Keratinocyte (primary cell): ENCODE results near the gene DIP2B. TPM values are rescaled to one million over a fixed set of nuclear protein-coding genes. Genes with fewer than 3 reads are reported as not detected.

Experiments used
- DNase-seq: peaks from one replicate; pipeline ENCODE4 v3.0.0-alpha.2; 2011; ENCODE audit warnings: low read depth, missing footprints, low spot score
- FAIRE-seq: peaks from 2 replicates; lab custom pipeline; 2011; peaks lifted over from hg19 to GRCh38; lab: Jason Lieb, UNC
- H2AFZ ChIP-seq: 2 replicates; pipeline ENCODE4 v1.6.0; 2012; ENCODE audit warnings: low read length, control low read depth, inconsistent platforms; ENCODE audit not compliant: control insufficient read depth
- H3K27ac ChIP-seq: 2 replicates; pipeline ENCODE4 v1.5.1; 2011; ENCODE audit warnings: low read length; ENCODE audit not compliant: control insufficient read depth, insufficient read depth
- H3K27me3 ChIP-seq: 3 replicates; pipeline ENCODE4 v1.6.0; 2011; ENCODE audit warnings: low read length; ENCODE audit not compliant: control insufficient read depth, insufficient read depth; ENCODE audit errors: extremely low read depth
- H3K36me3 ChIP-seq, 2 experiments: 2 replicates in 1 of 2; 3 replicates in 1 of 2; pipeline ENCODE4 v1.5.1; 2011; ENCODE audit warnings: low read length in 2 of 2, mild to moderate bottlenecking in 1 of 2; ENCODE audit not compliant: control insufficient read depth in 2 of 2, insufficient read depth in 2 of 2; ENCODE audit errors: extremely low read depth in 1 of 2
- H3K4me1 ChIP-seq: 3 replicates; pipeline ENCODE4 v1.5.1; 2011; ENCODE audit warnings: low read length; ENCODE audit not compliant: control insufficient read depth, insufficient read depth; ENCODE audit errors: extremely low read depth
- H3K4me2 ChIP-seq: 3 replicates; pipeline ENCODE4 v1.6.0; 2011; ENCODE audit warnings: low read depth, low read length; ENCODE audit not compliant: control insufficient read depth, insufficient read depth; ENCODE audit errors: extremely low read depth
- H3K4me3 ChIP-seq, 3 experiments: fragments of 200-600 bp in 1 of 3; sonication (generic) in 1 of 3; 2 replicates in 2 of 3; 3 replicates in 1 of 3; pipeline ENCODE4 v1.5.1; 2011 to 2016; ENCODE audit warnings: low read length in 3 of 3, mild to moderate bottlenecking in 3 of 3, control low read depth in 2 of 3, inconsistent platforms in 1 of 3, low read depth in 1 of 3, mixed read lengths in 1 of 3, mixed run types in 1 of 3, moderate library complexity in 1 of 3; ENCODE audit not compliant: control insufficient read depth in 2 of 3, insufficient read depth in 2 of 3; ENCODE audit errors: extremely low read depth in 1 of 3
- H3K79me2 ChIP-seq: 2 replicates; pipeline ENCODE4 v1.6.0; 2012; ENCODE audit warnings: low read length; ENCODE audit not compliant: control insufficient read depth, insufficient read depth
- H3K9ac ChIP-seq: 3 replicates; pipeline ENCODE4 v1.6.0; 2011; ENCODE audit warnings: low read length; ENCODE audit not compliant: control insufficient read depth, insufficient read depth; ENCODE audit errors: extremely low read depth
- H3K9me1 ChIP-seq: 3 replicates; pipeline ENCODE4 v1.6.0; 2011; ENCODE audit warnings: low read length; ENCODE audit not compliant: control insufficient read depth, insufficient read depth; ENCODE audit errors: extremely low read depth
- H3K9me3 ChIP-seq: 2 replicates; pipeline ENCODE4 v1.5.1; 2012; ENCODE audit warnings: low read depth, low read length; ENCODE audit not compliant: control insufficient read depth
- H4K20me1 ChIP-seq: 3 replicates; pipeline ENCODE4 v1.6.0; 2011; ENCODE audit warnings: low read length; ENCODE audit not compliant: control insufficient read depth, insufficient read depth; ENCODE audit errors: extremely low read depth
- EZH2 ChIP-seq: IDR thresholded peaks from one replicate; pipeline ENCODE4 v1.6.1; 2012; ENCODE audit warnings: inconsistent platforms, mild to moderate bottlenecking, low read length, moderate library complexity
- dilution Hi-C: fragments of 300-500 bp; cut with MboI; formaldehyde crosslinking; loops from one replicate; pipeline ENCODE4 v1.7.0; 2020; ENCODE audit warnings: low sequenced_read_pairs; ENCODE audit not compliant: extremely low pct_ligation_motif_present
- polyA plus RNA-seq, 5 experiments: library from polyadenylated mRNA; depleted of rRNA in 3 of 5; stranded (reverse) in 3 of 5; stranded (forward) in 1 of 5; unstranded in 1 of 5; fragments of >200 nt; gene quantifications; 1 replicate in 1 of 5; 2 replicates in 3 of 5; 3 replicates in 1 of 5; pipeline versions ENCODE4 v1.2.1 to v1.2.3, GENCODE V29; 2011 to 2012; ENCODE audit warnings: missing spikeins in 2 of 5, low read depth in 1 of 5, low replicate concordance in 1 of 5
- TF ChIP-seq, protein P1 (sequence below), 3 experiments: IDR thresholded peaks in 1 of 3; conservative IDR thresholded peaks in 1 of 3; optimal IDR thresholded peaks in 1 of 3; 2 replicates in 2 of 3; 3 replicates in 1 of 3; pipeline versions ENCODE3 to v1.5.1; 2011; ENCODE audit warnings: low read length in 3 of 3, mild to moderate bottlenecking in 3 of 3, moderate library complexity in 2 of 3, control low read depth in 1 of 3, inconsistent platforms in 1 of 3; ENCODE audit not compliant: insufficient read depth in 2 of 3; ENCODE audit errors: extremely low read depth in 1 of 3

The DIP2B gene
- polyA plus RNA-seq, 1 donor (not counting 4 experiments of a cell fraction or from before 2014, with no cell fraction given): 30.2 TPM

DNA sequence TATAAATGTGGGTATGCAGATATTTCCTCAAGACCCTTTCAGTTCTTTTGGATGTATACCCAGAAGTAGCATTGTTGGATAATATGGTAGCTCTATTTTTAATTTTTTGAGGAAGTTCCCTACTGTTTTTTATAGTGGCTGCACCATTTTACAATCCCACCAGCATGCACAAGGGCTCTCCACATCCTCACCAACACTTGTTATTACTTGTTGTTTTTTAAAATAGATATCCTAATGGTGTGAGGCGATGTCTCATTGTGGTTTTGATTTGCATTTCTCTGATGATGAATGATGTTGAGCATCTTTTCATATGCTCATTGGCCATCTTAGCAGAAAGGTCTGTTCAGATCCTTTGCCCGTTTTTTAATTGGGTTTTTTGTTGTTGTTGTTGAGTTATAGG lies 47.1 kb downstream of the DIP2B start:
- FAIRE-seq (no peak), DNase-seq (no peak)
- H3K79me2 ChIP-seq: peaks cover 68% of the 10 kb centered on the region
- peak overlapping the region; percentile 90 for H3K27ac ChIP-seq
- H3K9ac ChIP-seq: peak overlapping the region; percentile 13
- H3K4me1 ChIP-seq: peaks cover 45% of the 10 kb centered on the region
- no peak overlapping the region for H2AFZ ChIP-seq
- no peaks in the 10 kb centered on the region for H4K20me1 ChIP-seq
- no peak for TF ChIP-seq EZH2
- TF ChIP-seq, protein P1, sequence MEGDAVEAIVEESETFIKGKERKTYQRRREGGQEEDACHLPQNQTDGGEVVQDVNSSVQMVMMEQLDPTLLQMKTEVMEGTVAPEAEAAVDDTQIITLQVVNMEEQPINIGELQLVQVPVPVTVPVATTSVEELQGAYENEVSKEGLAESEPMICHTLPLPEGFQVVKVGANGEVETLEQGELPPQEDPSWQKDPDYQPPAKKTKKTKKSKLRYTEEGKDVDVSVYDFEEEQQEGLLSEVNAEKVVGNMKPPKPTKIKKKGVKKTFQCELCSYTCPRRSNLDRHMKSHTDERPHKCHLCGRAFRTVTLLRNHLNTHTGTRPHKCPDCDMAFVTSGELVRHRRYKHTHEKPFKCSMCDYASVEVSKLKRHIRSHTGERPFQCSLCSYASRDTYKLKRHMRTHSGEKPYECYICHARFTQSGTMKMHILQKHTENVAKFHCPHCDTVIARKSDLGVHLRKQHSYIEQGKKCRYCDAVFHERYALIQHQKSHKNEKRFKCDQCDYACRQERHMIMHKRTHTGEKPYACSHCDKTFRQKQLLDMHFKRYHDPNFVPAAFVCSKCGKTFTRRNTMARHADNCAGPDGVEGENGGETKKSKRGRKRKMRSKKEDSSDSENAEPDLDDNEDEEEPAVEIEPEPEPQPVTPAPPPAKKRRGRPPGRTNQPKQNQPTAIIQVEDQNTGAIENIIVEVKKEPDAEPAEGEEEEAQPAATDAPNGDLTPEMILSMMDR (optimal IDR thresholded peaks at IDR 0.05 in 1 of 3, IDR thresholded peaks at IDR 0.05 in 1 of 3, conservative IDR thresholded peaks at IDR 0.05 in 1 of 3; ENCODE audit: extremely low read depth in 1 of 3, insufficient read depth in 2 of 3, low read length in 3 of 3): no peak
- dilution Hi-C loops: no loop called here
- H3K4me3 ChIP-seq: peak overlapping the region in 1 of 3 experiments; percentile 7
- H3K36me3 ChIP-seq: peaks cover 0 to 4% of the 10 kb centered on the region in 2 experiments
- no peaks in the 10 kb centered on the region for H3K9me1 ChIP-seq
- peak overlapping the region; percentile 48 for H3K4me2 ChIP-seq
- no peaks in the 10 kb centered on the region for H3K27me3 ChIP-seq
- H3K9me3 ChIP-seq: no peaks in the 10 kb centered on the region

DNA sequence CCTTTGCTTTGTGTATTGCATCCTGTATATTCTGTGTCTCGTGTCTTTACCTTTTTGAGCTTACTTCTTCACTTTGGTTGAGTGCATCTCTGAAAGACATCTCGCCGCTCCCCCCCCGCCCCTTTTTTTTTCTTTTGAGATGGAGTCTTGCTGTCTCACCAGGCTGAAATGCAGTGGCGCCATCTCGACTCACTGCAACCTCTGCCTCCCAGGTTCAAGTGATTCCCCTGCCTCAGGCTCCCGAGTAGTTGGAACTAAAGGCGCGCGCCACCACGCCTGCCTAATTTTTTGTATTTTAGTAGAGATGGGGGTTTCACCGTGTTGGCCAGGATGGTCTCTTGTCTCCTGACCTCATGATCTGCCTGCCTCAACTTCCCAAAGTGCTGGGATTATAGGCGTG lies 49.9 kb downstream of the DIP2B start:
- no peak for TF ChIP-seq EZH2
- TF ChIP-seq, protein P1 (optimal IDR thresholded peaks at IDR 0.05 in 1 of 3, IDR thresholded peaks at IDR 0.05 in 1 of 3, conservative IDR thresholded peaks at IDR 0.05 in 1 of 3; ENCODE audit: extremely low read depth in 1 of 3, insufficient read depth in 2 of 3, low read length in 3 of 3): no peak
- H3K36me3 ChIP-seq: peaks cover 2 to 4% of the 10 kb centered on the region in 2 experiments
- no peaks in the 10 kb centered on the region for H4K20me1 ChIP-seq
- H3K4me3 ChIP-seq: no peak overlapping the region
- no peaks in the 10 kb centered on the region for H3K9me3 ChIP-seq
- no peak overlapping the region for H2AFZ ChIP-seq
- dilution Hi-C loops: no loop called here
- H3K4me1 ChIP-seq: peaks cover 44% of the 10 kb centered on the region
- no peaks in the 10 kb centered on the region for H3K9me1 ChIP-seq
- no peaks in the 10 kb centered on the region for H3K27me3 ChIP-seq
- H3K9ac ChIP-seq: no peak overlapping the region
- FAIRE-seq (no peak), DNase-seq (no peak)
- H3K79me2 ChIP-seq: peaks cover 73% of the 10 kb centered on the region
- no peak overlapping the region for H3K27ac ChIP-seq
- H3K4me2 ChIP-seq: no peak overlapping the region
